Heart left ventricle (tissue), 13 donors: ENCODE measurements around the gene ZNF26.

Source experiments
- POLR2A ChIP-seq, 2 donors: fragments of 450-650 bp; IDR thresholded peaks; one replicate each; pipeline ENCODE4 v1.6.1; 2017; ENCODE audit warnings: antibody characterized with exemption in 2 of 2, mild to moderate bottlenecking in 2 of 2, moderate library complexity in 2 of 2
- TF ChIP-seq, protein P1 (sequence below), 12 donors: fragments of 200-600 bp; sonication (generic) in 4 of 12; IDR thresholded peaks; one replicate each; pipeline versions ENCODE4 v1.5.0 to v1.8.0; 2018 to 2022; ENCODE audit warnings: antibody characterized with exemption in 12 of 12, mild to moderate bottlenecking in 5 of 12
- donor health status: ischemic (EF 13 %, LVEDD 7.1; RV severe dilation, severe dysfunction).
- donor health status: DM: no; HTN: yes; CAD: no.
- donor health status: DM: no; HTN: no; CAD: no.
- donor health status: ischemic (EF 25% LVEDD 6.9; RV normal size, moderate dysfunction).
- donor health status: ischemic (EF 25% LVEDD 5.7; RV mildly dilated, moderate dysfunction).
- donor health status: ischemic (EF 35%, LVEDD 5.7; RV mildly dilated, moderate dysfunction).
- donor health status: nonischemic (EF 11% LVEDD 7.7; RV severe dilation, severe dysfunction).
- donor health status: DM: yes; HTN: yes; CAD: no.
- donor health status: PGD.
- donor health status: ischemic (EF 29% LVEDD 5.4; RV normal size, mild dysfunction).
- donor health status: nonischemic (EF 23%, LVEDD 6.1; RV moderate dilation, normal function).

DNA sequence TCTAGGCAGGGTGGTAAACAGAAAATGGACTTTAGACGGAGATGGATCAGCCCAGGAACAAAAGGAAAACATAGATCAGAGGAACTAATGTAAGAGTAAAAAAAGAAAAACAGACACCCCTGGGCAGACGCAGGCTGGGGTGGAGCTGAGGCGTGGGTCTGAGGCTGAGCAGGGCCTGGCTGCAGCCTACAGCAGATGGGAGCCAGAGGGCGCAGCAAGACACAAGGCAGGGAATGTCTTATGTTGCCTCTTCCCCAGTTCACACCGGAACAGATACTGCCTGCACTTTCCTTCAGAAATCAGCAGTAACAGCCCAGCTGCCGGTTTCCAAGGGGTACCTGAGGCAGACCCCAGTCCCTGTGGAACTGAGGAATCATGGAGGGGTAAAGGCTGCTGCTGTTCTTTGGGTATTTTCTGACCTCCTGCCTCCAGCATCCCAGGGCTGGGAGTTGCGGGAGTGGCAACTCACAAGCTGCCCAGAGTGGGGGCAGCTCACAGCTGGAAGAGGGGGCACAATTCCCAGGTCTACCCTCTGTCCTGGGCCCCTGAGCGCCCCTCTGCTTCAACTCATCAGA, 39.8 kb upstream of the ZNF26 start:
- TF ChIP-seq, protein P1, sequence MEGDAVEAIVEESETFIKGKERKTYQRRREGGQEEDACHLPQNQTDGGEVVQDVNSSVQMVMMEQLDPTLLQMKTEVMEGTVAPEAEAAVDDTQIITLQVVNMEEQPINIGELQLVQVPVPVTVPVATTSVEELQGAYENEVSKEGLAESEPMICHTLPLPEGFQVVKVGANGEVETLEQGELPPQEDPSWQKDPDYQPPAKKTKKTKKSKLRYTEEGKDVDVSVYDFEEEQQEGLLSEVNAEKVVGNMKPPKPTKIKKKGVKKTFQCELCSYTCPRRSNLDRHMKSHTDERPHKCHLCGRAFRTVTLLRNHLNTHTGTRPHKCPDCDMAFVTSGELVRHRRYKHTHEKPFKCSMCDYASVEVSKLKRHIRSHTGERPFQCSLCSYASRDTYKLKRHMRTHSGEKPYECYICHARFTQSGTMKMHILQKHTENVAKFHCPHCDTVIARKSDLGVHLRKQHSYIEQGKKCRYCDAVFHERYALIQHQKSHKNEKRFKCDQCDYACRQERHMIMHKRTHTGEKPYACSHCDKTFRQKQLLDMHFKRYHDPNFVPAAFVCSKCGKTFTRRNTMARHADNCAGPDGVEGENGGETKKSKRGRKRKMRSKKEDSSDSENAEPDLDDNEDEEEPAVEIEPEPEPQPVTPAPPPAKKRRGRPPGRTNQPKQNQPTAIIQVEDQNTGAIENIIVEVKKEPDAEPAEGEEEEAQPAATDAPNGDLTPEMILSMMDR (IDR thresholded peaks at IDR 0.05), result no peak
- no peak for TF ChIP-seq POLR2A (IDR thresholded peaks at IDR 0.05)
